GM19043 (cell line): Measurements from ENCODE around the gene EPC2.

Source experiments
- ATAC-seq: cut with Tn5 transposase; IDR thresholded peaks from one replicate; pipeline ENCODE4 v1.9.1; 2021; ENCODE audit warnings: low read depth; ENCODE audit not compliant: unreplicated experiment

The EPC2 gene, protein sequence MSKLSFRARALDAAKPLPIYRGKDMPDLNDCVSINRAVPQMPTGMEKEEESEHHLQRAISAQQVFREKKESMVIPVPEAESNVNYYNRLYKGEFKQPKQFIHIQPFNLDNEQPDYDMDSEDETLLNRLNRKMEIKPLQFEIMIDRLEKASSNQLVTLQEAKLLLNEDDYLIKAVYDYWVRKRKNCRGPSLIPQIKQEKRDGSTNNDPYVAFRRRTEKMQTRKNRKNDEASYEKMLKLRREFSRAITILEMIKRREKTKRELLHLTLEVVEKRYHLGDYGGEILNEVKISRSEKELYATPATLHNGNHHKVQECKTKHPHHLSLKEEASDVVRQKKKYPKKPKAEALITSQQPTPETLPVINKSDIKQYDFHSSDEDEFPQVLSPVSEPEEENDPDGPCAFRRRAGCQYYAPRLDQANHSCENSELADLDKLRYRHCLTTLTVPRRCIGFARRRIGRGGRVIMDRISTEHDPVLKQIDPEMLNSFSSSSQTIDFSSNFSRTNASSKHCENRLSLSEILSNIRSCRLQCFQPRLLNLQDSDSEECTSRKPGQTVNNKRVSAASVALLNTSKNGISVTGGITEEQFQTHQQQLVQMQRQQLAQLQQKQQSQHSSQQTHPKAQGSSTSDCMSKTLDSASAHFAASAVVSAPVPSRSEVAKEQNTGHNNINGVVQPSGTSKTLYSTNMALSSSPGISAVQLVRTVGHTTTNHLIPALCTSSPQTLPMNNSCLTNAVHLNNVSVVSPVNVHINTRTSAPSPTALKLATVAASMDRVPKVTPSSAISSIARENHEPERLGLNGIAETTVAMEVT

DNA sequence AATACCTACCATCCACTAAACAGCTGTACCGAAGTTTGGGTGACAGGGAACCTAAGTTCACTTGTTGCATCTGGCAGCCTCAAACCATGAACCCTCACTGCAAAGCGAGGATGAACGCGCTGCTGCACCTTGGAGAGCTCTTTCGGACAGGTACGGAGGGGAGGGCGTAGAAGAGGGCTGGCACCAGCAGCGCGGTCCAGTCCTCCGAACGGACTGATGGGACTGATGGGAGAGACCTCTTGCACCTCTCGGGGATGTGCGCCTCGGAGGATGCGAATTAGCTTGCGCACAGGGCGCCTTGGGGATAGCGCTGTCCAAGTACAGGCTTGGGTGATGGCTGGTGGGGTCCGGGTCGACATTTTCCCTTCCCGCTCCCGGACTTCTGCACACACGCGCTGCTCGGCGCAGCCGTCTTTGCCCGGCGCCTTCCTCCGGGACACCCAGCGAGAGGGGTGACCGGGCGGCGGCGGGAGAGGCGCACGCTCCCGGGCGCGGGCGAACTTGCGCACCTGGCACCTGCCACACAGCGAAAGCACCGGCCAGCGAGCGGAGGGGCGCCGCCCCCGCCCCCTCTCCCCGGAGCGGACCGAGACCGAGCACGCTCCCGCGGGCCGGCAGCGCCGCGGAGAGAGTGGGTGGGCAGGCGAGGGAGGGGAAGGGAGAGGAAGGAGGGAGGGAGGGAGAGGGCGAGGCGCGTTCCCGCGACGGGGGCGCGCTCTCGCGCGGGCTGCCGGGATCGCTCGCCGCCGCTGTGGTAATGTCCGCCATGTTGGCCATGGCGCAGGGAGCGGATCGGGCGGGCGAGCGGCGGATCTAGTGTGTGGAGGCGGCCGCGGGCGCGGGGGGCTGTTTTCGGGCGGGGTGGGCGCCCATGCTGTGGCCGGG is at the start of gene EPC2:
EPC2 (plus strand) TSS at position 754 of the 885 bp plus-strand sequence. CDS start 267 bp downstream, outside the sequence.
- ATAC-seq = peak; percentile 39

DNA sequence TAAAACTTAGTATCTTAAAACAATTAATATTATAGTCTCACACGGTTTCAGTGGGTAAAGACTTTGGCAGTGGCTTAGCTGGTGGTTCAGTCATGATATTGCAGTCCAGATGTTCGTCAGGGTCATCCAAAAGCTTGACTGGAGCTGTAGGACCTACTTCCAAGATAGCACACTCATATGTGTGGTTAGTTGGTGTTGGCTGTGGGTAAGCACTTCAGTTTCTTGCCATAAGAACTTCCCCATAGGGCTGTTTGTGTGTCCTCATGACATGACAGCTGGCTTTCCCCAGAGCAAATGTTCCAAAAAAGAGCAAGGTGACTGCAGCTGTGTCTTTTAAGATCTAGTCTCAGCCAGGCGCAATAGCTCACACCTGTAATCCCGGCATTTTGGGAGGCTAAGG is 48.5 kb upstream of the EPC2 start:
- ATAC-seq = no peak

DNA sequence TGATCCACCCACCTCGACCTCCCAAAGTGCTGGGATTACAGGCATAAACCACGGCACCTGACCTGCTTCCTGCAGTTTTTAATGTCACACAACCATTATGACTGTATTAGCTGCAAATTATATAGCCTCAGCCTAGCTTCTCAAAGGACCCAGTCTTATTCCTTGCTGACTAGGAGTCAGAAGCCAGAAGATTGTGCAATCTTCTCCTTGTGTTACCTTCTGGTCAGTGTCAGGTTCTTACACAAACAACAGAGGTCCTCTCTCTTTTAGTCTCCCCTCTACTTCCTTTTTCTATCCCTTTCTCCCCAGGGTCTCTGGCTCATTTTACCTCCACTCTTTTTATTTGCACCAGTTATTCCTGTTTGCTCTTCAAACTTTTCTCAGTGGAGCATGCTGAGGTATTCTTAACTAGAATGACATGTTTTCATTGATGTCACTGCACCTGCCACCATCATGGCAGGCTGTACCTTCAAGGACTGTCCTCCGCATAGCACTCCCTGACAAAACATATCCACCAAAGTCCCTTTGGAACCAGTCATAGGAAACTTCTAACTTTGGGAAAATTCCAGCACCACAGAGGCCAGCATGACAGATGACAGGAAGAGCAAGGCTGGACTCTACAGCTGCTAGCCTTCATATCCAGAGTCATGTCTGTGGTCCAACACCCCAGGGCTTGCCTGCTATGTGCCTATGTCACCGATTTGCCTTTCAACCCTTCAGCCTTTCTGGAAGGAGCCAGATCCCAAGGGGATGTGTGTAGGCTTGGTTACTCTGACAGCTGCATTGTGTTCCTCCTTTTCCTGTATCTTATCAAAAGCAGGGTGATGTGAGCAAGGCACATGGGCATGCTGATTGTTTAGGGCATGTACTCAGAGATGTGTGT is 45.2 kb upstream of the EPC2 start:
- no peak for ATAC-seq

DNA sequence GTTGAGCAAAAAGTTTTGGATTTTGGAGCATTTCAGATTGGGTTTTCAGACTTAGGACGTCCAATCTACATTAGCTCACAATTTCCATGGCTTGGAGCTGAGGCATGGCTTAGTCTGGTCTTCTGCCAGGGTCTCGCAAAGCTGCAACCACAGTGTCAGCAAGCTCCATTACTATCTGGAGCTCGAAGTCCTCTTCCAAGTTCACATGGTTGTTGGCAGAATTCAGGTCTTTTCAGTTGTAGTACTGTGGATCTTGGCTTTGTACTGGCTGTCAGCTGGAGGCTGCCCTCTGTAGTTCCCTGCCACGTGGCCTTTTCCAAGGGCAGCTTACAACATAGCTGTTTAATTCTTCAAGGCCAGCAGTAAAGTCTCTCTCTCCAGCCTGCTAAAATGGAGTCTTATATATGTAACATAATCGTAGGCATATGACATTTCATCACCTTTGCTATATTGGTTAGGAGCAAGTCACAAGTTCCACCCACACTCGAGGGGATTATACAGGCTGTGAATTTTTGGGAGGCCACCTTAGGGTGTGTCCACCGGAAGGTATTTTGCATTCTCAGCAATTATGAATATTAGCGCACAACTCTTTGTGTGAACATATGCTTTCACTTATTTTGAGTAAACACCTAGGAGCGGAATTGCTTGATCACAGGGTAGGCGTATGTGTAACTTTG is 41.5 kb upstream of the EPC2 start:
- no peak for ATAC-seq

DNA sequence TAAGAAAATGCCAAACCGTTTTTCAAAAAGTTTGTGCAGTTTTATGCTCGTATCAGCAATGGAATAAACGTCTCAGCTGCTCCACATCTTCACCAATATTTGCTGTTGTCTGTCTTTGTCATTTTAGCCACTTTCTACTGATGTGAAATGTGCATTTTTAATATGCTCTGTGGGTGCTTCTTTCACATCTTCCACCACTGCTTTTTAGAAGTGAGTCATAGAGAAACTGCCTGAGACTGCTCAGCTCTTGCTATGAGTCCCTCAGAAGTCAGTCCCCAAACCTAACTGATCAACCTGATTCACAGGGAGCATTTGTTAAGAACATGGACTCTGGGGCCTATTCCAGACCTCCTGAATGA is 41.0 kb upstream of the EPC2 start:
- peak; percentile 99 for ATAC-seq

DNA sequence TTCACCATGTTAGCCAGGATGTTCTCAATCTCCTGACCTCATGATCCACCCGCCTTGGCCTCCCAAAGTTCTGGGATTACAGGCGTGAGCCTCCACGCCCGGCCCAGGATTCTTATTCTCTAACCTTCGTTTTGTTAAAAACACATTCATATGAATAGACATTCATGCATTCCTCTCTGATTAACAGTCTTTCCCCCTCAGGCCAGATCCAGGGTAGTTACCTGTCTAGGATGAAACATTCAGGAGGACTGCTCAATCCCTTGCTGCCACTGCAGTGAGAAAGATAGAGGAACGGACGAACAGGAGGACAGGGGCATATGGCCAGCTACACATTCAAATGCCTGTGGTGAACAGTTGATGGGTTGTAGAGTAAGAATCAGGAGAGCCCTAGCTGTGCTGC is 39.6 kb upstream of the EPC2 start:
- ATAC-seq = no peak

DNA sequence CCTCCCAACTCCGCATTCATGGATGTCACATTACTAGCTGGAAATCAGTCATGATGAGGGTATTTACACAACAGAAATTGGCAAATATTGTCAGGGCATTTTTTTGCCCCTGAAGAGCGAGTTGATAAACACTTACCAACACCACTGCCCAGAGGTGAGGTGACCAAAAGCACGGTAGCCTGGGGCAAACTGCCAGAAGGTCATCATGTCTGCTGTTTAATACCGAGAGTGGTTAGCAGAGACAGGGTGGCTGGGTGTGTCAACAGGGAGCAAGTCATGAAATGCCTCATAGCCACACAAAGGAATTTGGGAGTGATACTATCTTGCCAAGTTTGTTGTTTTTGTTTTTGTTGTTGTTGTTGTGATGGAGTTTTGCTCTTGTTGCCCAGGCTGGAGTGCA is 37.0 kb upstream of the EPC2 start:
- ATAC-seq = no peak

DNA sequence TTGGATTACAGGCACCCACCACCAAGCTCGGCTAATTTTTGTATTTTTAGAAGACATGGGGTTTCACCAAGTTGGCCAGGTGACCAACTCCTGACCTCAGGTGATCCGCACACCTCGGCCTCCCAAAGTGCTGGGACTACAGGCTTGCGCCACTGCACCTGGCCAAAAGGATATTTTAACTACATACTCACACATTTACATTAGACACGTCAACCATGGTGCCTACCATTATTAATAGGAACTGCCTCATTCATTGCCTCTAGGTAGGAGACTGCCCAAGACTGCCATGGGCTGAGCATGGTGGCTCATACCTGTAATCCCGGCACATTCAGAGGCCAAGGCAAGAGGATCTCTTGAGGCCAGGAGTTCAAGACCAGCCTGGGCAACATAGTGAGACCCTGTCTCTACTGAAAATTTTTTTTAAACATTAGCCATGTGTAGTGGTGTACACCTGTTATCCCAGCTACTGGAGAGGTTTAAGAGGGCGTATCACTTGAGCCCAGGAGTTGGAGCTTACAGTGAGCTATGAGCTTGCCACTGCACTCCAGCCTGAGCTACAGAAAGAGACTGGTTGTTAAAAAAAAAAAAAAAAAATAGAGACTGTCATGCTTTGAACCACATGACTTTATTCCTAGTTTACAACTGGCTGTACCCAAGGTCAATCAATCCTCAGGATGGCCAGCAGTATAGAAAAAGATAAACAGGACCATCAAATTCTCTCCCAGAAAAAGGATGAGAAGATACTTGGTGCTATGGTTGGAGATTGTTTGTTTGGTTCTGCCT is 31.1 kb upstream of the EPC2 start:
- ATAC-seq = no peak

DNA sequence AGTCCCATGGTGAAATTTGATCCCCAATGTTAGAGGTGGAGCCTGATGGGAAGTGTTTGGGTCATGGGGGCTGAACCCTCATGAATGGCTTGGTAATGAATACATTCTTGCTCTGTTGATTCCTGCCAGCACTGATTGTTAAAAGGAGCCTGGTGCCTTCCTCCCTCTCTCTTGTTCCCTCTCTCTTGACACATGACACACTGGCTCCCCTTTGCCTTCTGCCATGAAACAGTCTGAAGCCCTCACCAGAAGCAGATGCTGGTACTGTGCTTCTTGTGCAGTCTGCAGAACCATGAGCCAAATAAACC is 30.6 kb upstream of the EPC2 start:
- peak; percentile 21 for ATAC-seq

DNA sequence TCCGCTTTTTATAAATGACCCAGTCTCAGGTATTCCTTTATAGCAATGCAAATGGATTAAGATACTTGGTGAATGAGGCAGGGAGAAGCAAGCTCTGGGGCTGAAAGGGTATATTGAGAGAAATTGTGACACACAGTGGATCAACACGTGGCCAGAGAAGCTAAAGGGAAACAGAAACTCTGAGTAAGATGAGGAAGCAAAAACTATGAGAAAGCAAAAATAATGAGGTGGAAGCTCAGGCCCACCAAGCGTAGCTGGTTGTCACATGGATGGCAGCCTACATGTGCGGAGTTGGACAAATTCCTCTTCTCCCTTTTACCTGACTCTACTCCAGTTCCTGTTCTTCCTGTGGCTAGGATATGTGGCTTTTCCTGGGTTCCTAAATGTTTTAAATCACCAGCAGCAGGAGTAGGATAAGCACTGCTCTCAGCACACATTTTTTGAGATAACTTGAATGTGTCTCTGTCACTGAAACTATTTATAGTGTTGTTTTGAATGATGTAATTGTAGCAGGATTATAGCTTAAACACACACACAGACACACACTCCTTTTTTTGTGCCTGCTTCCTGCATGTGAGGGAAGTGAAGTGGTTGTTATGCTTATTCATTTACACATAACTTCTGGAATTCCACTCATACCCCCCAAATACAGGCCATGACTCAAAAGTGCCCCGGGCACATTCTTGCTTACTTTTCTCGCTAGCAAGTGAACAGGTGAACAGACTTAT is 30.1 kb upstream of the EPC2 start:
- ATAC-seq = peak; percentile 92

DNA sequence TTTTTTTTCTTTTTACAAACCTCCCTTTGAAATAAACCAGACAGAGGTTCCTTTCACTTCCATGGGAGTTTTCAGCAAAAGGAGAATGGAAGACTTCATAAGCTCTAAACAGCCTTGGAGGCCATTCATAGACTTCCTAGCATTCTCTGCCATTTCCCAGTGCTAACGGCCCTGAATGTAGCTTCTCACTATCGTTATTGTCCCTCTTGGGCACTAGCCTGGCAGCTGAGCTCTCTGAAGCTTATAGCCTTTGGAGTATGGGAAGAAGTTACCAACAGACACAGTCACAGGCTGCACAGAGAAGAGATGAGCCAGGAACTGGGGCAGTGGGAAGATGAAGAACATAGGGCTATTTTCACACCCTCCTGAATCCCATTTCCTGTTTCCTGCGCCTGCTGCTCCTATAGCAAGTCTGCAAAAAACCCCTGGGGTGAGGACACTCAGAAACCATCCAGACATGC is 29.1 kb upstream of the EPC2 start:
- ATAC-seq = no peak

DNA sequence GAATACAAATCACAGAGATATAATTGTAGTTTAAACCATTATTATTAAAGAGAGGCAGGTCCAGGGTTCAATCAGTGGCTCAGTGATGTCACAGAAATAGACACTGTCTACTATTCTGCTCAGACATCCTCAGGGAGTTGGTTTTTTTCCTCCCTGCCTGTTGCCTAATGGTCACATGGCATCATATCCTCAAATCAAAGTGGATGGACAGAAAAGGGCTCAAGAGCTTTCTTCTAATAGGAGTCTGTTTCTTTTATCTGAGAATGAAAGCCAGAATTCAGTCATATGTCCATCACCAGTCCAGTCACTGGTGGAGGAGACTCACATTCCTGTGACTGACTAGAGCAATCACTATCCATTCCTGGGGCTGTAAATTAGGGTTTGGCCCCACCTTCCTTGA is 27.9 kb upstream of the EPC2 start:
- ATAC-seq = no peak

DNA sequence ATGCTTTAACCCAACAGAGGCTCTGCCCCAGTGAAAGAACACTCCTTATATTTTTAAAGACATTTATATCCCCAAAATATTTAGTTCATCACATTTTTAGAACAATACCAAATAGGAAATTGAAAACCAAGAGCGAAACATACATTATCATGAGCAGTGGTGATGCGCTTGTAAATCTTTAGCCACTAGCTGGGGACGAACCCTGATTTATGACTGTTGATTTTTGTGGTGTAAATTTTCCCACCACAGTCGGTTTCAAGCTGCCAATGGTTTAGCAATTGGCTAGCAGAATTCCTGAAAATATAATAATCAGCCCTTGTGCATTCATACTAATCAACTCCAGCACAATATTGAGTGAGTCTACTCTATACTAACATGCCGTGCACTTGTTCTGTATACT is 27.3 kb upstream of the EPC2 start:
- no peak for ATAC-seq

DNA sequence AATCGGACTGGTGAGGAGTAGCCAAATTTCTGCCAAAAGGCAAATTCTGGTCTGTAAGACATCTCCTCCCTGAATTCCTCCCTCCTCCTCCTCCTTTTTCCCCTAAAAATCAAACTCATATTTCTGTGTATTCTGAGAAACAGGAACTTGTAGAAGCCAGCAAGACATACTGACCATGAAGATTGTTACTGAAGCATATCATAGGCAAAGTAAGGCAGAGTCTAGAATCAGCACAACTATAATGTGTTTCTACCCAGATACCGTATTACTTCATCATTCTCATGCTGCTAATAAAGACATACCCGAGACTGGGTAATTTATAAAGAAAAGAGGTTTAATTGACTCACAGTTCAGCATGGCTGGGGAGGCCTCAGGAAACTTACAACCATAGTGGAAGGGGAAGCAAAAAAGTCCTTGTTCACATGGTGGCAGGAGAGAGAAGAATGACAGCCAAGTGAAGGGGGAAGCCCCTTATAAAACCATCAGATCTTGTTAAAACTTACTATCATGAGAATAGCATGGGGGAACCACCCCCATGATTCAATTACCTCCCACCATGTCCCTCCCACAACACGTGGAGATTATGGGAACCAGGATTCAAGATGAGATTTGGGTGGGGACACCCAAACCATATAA is 24.9 kb upstream of the EPC2 start:
- no peak for ATAC-seq

DNA sequence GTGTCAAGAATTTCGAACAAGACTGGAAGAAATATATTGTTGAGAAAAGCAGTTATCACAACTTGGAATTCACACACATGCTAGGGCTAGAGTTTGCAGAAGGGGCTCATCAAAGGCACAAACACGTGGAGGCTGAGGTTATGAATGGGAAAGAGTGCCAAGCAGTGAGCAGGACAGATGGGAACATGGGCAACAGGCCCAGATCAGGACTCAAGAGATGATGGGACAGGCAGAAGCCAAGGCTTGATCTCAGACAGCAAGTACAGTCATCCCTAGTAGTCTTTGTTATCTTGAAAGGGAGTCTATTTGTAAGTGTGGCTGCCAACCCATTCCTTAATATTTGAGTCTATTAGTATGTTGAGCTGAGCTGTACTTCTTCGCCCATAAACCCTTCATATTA is 22.2 kb upstream of the EPC2 start:
- no peak for ATAC-seq

DNA sequence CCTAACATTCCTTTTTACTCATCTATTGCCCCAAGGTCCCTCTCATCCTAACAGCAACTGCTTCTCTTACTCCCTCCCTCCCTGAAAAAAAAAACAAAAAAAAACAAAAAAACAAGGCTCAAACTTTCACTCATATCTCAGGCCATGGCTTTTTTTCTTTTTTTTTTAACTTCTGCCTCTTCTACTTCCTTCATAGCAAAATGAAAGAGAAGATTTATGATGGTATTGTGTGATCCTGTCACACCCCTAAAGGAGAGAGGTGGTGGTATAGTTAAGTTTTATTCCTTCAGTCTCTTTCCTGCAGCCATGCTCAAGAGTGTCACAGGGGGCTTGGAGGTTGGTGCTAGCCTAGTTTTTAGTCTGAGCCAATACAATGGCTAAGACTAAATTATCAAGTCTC is 21.5 kb upstream of the EPC2 start:
- no peak for ATAC-seq

DNA sequence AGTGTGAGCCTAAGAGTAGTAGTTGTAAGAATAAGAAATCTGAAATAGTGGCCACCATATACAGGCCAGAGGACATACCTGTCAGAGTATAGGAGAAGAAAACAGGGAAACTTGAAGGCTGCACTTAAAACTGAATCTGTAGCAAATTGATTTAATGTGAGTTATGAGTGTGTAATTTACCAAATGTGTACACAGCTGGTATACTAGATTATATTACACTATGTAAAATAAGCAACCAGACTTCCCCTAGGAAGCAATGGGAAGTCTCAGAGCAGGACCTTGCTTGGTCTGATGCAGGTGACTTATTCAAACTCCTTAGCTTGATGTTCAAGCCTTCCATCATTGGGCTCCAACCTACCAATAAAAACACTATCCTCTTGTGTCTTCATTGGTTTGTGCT is 17.3 kb upstream of the EPC2 start:
- ATAC-seq = no peak

DNA sequence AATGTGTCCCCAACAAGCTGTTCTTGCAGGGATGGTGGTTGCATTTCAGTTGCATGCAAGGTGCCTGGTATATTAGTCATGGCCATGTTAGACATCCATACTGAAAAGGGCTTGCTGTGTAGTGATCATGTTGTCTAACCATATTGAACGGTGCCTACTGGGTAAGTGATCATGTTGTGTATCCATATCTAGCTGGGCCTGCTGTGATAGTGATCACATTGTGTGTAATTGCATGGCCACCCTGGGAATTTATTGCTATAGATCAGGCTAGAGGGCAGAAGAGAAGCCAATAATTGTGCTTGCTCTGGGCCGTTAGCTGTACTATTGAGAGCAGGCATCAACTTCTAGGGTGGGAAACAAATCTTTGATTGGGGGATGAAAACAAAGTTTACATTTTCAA is 9.8 kb upstream of the EPC2 start:
- no peak for ATAC-seq
